Fibroblast of pulmonary artery (primary cell): ENCODE measurements around the gene LRP2.

ENCODE experiments used
- DNase-seq: peaks from one replicate; pipeline ENCODE4 v3.0.0-alpha.2; 2010; ENCODE audit warnings: low read depth
- H3K4me3 ChIP-seq: replicated peaks from 2 replicates; pipeline ENCODE4 v1.5.1; 2011; ENCODE audit warnings: low read depth, mild to moderate bottlenecking, control low read depth, low read length, moderate library complexity
- CTCF ChIP-seq: IDR thresholded peaks from 2 replicates; pipeline ENCODE4 v1.5.1; 2011; ENCODE audit warnings: mild to moderate bottlenecking, control low read depth, low read length, inconsistent platforms; ENCODE audit errors: missing control alignments

Gene LRP2

GRCh38 chr2:169116327-169116726 is 246.0 kb downstream of the LRP2 start:
- no peak overlapping the region for H3K4me3 ChIP-seq
- no peak for DNase-seq
- no peak for TF ChIP-seq CTCF

- no peak for TF ChIP-seq CTCF
- DNase-seq: no peak
- H3K4me3 ChIP-seq: no peak overlapping the region
Observed at GRCh38 chr2:169114056-169114455, 248.3 kb downstream of the LRP2 start.

DNA sequence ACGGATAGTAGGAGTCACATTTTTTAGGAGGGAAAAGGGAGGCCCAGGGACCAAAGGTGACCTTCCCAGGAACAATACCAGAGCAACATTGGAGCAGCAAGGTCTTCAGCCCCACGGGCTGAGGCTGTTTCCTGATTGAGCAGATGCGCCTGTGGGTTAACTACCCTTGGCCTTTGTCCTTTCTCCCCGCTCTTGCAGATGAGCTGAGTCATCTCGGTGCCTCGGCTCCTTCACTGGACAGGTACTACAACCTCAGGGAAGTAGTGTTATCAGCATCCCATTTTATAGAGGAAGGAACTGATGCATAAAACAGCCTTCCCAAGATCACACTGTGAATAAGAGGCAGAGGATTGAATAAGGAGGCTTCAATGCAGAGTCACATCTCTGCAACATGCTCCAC is 249.5 kb downstream of the LRP2 start:
- no peak for TF ChIP-seq CTCF
- no peak for DNase-seq
- H3K4me3 ChIP-seq: no peak overlapping the region

DNA sequence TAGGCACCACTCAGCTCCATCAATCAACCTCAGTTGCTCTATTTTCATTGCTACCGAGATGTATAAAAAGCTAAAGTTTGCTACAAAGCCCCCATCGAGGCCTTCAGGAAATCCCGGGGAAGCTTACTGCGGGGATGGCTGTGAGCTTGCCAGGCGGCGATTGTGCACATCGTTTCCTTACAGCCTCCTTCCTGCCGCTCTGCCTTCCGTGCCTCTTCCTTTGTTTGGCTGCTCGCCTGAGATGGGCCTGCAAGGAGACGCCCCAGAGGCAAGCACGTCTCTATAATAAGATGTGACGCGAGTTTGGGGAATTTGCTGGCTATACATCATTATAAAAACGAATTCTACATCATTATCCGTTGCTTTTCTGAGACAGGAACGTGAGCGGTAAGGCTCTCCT is 251.4 kb downstream of the LRP2 start:
- no peak overlapping the region for H3K4me3 ChIP-seq

GRCh38 chr2:169110419-169110818 is 251.9 kb downstream of the LRP2 start:
- DNase-seq: no peak
- H3K4me3 ChIP-seq: no peak overlapping the region
- TF ChIP-seq CTCF: no peak

More for the DNA sequence above, 251.4 kb downstream of the LRP2 start:
- DNase-seq: no peak
- no peak for TF ChIP-seq CTCF

GRCh38 chr2:169109502-169110409 is 252.6 kb downstream of the LRP2 start:
- TF ChIP-seq CTCF: peak; percentile 79
- H3K4me3 ChIP-seq: no peak overlapping the region
- peak; percentile 89 for DNase-seq
